Measurements from ENCODE around the gene SND1.

DNA sequence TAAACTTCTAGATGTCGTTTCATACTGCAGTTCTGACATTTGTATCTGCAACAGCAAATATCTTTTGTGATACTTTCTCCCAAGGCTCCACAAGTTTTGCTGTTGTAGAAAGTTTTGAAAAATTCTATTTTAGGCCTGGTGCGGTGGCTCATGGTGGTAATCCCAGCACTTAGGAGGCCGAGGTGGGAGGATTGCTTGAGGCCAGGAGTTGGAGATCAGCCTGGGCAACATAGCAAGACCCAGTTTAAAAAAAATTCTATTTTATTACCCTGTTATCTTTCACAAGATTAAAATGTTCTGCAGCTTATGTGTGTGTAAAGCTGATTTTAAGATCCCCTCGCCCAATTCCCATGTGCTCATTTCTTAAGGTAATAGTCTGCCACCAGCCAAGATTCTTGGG is 1.4 kb downstream of the SND1 start:
- no peak for TF ChIP-seq CTCF (IDR thresholded peaks at IDR 0.05; ENCODE audit: insufficient read depth, low read length, poor library complexity, severe bottlenecking)
- TF ChIP-seq EZH2phosphoT487 (conservative IDR thresholded peaks at IDR 0.05; ENCODE audit: low read length), result no peak

Measured in SU-DHL-6 (cell line).